ENCODE data around the gene NEB. TPM values are rescaled to one million over a fixed set of nuclear protein-coding genes. Genes with fewer than 3 reads are reported as not detected.
"Not testable (repeated sequence)": the region's sequence is repeated elsewhere in the genome, so short reads cannot be mapped to it uniquely, and the experiment has no call there.

NEB gene
- total RNA-seq, 1 donor from 2014 or later: under 0.01 TPM

GRCh38 chr2:151567006-151567405 is 167.3 kb downstream of the NEB start:
- no peak for DNase-seq (ENCODE audit: low read depth)

DNA sequence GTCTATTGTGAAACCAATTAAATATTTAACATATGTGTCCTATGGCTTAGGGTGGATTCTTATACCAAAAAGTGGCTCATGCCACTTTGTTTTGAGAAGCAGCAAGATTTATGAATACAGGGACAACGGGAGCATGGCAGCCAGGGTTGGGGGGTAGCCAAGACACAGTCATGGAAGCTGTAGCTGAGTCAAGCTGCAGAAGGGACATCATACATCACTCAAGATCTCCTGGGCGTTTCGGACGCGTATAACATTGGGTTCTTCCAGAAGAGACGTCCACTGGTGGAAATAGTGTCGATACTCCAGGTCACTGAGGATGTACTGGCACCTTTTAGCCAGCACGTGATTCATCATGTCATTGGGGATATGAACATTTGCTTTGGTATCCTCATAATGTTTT is 171.9 kb downstream of the NEB start:
- no peak for TF ChIP-seq CTCF (conservative IDR thresholded peaks at IDR 0.05; ENCODE audit: low read depth, low read length)
- no peak for DNase-seq (ENCODE audit: low read depth)
- no peak overlapping the region for H3K4me3 ChIP-seq (ENCODE audit: low read depth, low read length)

More at GRCh38 chr2:151567006-151567405, 167.3 kb downstream of the NEB start:
- H3K4me3 ChIP-seq (ENCODE audit: low read depth, low read length): no peak overlapping the region
- TF ChIP-seq CTCF (conservative IDR thresholded peaks at IDR 0.05; ENCODE audit: low read depth, low read length): no peak

- no peak for TF ChIP-seq CTCF (conservative IDR thresholded peaks at IDR 0.05; ENCODE audit: low read depth, low read length)
- DNase-seq (ENCODE audit: low read depth): peak; percentile 77
- H3K4me3 ChIP-seq (ENCODE audit: low read depth, low read length): no peak overlapping the region
These were observed 174.0 kb downstream of the NEB start for GRCh38 chr2:151560289-151560688.

DNA sequence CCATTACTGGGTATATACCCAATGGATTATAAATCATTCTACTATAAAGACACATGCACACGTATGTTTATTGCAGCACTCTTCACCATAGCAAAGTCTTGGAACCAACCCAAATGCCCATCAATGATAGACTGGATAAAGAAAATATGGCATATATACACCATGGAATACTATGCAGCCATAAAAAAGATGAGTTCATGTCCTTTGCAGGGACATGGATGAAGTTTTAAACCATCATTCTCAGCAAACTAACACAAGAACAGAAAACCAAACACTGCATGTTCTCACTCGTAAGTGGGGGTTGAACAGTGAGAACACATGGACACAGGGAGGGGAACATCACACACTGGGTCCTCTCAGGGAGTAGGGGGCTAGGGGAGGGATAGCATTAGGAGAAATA is 174.8 kb downstream of the NEB start:
- not testable (repeated sequence) for DNase-seq (ENCODE audit: low read depth); H3K4me3 ChIP-seq (ENCODE audit: low read depth, low read length)

- H3K4me3 ChIP-seq (ENCODE audit: low read depth, low read length); DNase-seq (ENCODE audit: low read depth): not testable (repeated sequence)
These were observed 176.4 kb downstream of the NEB start for GRCh38 chr2:151557883-151558282.

DNA sequence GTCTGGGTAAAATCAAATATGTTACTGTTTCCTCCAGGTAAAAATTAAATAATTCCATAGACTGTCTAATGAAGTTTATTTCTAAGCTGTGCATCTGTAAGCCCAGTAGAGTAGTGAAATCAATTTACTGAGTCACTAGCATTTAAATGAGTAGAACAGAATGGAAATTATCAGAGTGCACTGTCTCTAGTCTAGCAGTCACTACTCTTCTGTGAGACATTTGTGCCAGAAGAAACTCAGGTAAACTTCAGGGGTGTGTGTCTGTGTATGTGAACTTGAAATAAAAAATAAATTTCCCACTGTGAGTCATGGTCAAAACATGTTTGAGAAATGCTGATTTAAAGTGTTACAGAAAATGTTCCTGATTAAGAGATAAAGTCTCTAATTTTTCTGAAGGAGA is 178.2 kb downstream of the NEB start:
- no peak overlapping the region for H3K4me3 ChIP-seq (ENCODE audit: low read depth, low read length)
- no peak for DNase-seq (ENCODE audit: low read depth)
- TF ChIP-seq CTCF (conservative IDR thresholded peaks at IDR 0.05; ENCODE audit: low read depth, low read length): no peak

- no peak overlapping the region for H3K4me3 ChIP-seq (ENCODE audit: low read depth, low read length)
- TF ChIP-seq CTCF (conservative IDR thresholded peaks at IDR 0.05; ENCODE audit: low read depth, low read length): no peak
- DNase-seq (ENCODE audit: low read depth): no peak
These were observed 182.0 kb downstream of the NEB start for GRCh38 chr2:151552287-151552686.

GRCh38 chr2:151551556-151551955 is 182.7 kb downstream of the NEB start:
- no peak for TF ChIP-seq CTCF (conservative IDR thresholded peaks at IDR 0.05; ENCODE audit: low read depth, low read length)
- DNase-seq (ENCODE audit: low read depth): no peak
- H3K4me3 ChIP-seq (ENCODE audit: low read depth, low read length): no peak overlapping the region
